Stimulated activated CD4-positive, alpha-beta T cell treated with anti-CD3 and anti-CD28 coated beads, TNF-alpha, amount 100 ng/mL, for 48 hours (primary cell): ENCODE data around the gene FRRS1L.

Source experiments
- DNase-seq, 3 donors: peaks; one replicate each; pipeline ENCODE4 v3.0.0-alpha.2; 2020; ENCODE audit warnings: low read depth in 3 of 3

Gene FRRS1L

DNA sequence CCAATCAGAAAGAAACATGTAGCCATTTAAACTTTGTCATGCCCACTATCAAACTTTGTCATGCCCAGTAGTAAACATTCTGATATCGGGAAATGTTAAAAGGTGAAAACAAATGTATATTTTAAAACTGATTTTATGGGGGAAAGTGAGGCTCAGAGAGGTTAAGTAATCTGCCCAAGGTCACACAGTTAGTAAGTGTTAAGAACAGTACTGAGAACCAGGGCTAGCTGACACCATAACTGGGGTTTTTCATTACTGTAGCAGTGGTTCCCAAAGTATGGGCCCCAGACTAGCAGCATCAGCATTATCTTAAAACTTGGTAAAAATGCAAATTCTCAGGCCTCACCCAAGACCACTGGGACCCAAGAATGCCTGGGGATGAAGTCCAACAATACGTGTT is 9.9 kb upstream of the FRRS1L start:
- DNase-seq = no peak

DNA sequence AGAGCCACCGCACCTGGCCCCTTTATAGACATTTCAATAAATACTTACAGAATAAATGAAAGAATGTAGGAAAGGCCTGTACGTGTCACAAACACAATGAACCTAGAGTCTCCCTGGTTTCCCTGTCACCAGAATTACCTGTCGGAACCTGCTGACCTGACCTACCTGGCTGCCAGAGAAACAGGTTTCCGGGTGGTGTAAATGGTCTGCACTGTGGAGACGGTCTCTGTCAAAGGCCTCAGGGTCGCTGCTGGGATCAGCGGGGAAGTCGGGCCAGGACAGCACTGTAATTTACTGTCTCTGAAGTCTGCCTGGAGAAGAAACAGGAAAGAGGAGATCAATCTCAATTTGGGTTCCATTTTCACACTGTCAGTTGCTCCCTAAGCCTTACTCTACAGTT is 9.3 kb upstream of the FRRS1L start:
- no peak for DNase-seq

DNA sequence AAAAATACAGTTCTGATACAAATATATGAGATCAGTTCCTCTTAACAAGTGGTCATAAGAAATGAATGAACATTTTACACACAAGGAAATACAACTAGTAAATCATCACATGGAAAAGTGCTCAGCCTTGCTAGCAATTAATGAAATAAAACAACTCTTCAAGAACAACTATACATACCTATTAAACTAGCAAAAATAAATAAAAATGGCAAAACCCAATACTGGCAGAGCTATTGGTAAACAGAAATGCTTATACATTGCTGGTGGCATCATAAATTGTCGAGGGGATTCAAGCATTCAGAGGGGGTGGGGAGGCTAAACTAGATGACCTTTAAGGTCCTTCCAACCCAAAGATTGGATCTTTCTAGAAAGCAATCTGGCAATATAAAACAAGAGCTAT is 5.9 kb upstream of the FRRS1L start:
- no peak for DNase-seq

DNA sequence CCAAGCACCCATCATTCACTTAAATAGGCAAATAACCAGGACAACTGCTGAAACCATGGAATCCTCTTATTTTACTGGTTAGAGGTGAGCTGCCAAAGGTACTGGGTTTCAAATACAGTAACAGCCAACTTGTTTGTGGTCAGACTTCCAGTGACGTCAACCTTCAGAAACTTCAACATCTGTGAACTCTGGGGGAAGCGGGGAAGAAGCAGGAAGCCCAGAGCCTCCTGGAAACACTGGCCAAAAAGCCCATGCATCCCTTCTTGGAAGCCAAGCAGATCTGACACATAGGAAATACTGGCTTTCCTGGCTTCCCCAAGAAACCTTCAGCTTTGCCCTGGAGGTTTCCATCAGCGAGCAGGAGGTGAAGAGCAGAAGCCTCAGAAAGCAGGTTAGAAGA is 4.9 kb upstream of the FRRS1L start:
- DNase-seq = no peak

DNA sequence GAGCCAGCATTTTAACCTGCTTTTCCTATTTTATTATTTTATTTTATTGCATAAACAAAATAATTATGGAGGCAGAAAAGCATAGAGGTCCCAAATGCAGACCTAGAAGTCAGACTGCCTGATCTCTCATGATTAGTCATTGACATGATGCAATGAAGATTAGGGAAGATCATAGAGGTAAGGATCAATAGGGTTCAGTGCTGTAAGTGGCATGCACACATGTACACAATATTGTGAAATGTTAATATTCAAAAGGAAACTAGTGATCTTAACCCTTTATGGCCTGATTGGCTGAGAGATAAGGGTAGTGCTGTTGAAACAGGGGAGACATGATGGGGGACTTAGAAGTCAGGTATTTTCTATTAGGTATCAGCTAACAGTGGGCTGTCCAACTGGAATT is 1.1 kb upstream of the FRRS1L start:
- no peak for DNase-seq

DNA sequence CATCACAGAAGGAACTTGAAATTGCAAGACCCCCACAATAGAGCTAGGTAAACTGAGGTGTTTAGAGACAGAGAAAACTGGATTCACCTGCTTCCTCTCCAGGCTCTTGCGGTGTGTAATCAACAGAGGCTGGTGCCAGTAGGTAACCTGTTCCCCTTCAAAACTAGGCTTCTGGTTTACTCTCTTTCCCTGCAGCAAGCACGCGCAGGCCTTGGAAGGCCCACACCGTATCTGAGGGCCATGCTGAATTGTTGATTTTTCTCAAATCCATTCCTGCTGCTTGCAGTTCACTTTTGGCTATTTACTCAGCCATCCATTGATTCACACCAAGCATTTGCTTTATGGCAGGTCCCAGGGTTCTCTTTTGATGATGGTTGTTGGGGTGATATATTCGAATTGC is 667 bp upstream of the FRRS1L start:
- no peak for DNase-seq

DNA sequence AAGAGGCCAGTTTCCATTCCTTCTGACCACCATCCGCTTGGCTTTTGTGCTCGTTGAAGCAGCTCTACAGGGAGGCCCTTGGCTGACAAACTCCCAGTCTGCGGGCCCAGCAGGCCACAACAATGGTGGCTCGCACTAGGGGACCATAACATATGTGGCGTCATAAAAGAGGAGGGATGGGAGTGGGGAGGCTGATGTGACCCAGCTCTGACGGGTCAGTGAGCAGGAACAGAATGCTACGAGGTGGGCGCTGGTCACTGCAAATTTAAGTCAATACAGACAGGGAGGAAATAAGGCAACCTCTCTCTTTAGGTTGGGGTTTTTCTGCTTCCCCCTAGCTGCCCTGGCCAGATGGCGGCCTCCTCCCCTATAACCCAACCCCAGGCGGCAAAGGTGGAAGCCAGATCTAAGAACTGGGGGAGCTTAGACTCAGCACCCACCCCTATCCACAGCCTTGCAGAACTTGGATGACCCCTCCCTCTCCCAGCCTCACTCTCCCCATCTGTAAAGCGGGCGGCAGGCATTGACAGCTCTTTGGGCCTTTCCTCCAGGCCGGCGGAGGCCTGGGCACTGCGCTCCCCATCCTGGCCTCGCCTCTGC is 778 bp downstream of the FRRS1L start:
- no peak for DNase-seq

DNA sequence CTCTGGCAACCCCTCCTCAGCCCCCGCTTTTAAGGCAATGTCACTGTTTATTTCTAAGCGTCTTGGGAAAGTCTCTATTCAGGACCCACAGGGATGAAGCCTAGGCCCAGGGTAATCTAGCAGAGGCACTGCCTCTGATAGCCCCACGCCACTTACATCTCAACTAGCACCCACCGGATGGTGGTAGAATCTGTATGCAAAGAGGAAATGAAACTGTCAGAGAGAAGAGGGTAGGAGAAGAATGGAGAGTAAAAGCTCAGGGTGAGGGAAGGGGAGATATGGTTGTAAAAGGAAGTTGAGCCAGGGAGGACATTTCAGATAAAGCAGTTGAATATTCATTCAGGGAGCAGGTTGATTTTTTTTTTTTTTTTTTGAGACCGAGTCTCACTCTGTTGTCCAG is 3.0 kb downstream of the FRRS1L start:
- DNase-seq = no peak

DNA sequence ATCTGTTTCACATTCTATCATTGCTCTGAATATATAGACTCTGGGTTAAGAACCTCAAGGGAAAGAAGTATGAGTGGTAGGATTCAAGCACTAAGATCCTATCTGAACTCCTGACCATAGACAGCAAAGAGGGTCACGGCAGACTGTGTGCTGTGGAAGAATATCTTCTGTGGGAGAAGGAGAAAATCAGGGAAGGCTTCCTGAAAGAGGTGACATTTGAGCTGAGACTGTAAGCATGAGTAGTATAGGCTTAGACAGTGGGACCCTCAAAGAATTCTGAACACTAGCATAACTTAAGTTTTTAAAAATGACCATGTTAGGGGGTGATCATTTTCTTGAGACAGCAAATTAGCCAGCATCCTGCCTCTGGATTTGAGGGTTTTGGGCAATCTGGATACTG is 3.9 kb downstream of the FRRS1L start:
- DNase-seq = no peak

DNA sequence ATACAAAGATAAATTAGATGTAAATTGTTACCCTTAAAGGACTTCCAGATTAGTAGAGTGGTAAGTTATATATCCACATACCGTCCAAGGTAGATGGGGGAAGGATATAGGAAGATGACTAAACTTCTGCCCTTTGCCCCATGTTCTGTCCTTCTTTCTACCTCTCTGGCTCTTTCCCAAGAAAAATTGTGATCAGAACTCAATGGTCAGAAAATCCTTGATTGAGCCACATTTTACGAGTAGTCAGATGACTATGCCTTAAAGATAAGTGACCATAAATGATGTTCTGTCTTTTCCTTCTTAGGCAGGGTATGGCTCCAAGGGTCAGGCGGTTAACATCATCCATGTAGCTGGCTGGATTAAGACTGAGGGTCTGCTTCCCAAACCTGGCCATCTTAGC is 4.4 kb downstream of the FRRS1L start:
- DNase-seq = no peak

DNA sequence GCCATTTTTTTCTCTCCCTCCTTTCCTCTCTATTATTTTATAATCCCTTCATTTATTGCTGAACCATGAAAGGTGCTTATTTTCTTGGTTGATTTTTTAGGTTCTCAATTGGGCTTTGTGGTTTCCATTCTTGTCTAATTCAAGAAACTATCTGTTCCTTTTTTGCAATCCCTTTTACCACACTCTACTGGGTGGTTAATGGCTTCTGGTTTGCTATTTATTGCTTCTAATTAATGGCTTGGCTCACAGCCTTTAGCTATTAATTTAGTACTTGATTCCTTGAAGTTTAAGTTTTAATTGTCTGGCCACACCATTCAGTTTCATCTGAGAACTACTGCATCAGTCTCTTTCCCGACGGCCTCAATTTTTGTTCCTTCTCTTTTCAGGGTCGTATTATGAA is 5.6 kb downstream of the FRRS1L start:
- DNase-seq = no peak

DNA sequence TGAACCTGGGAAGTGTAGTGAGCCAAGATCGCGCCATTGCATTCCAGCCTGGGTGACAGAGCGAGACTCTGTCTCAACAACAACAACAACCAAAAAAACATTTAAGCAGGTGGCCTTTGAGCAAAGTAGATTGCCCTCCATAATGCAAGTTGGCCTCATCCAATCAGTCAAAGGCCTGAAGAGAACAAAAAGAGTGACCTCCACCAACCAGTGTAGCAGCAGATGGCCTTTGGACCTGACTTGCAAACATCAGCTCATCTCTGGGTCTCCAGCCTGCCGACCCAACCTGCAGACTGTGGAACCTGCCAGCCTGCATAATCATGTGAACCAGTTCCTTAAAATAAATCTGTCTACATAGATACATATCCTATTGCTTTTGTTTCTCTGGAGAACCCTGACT is 7.5 kb downstream of the FRRS1L start:
- no peak for DNase-seq

DNA sequence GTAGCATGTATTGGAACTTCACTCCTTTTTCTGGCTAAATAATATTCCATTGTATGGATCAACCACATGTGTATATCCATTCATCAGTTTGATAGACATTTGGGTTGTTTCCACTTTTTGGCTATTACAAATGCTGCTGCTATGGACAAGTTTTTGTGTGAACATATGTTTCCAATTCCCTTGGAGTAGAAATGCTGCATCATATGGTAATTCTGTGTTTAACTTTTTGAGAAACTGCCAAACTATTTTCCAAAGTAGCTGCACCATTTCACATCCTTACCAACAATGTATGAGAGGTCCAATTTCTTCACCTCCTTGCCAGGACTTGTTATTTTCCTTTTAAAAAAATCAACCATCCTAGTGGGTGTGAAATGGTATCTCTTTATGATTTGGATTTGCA is 8.4 kb downstream of the FRRS1L start:
- DNase-seq = no peak

DNA sequence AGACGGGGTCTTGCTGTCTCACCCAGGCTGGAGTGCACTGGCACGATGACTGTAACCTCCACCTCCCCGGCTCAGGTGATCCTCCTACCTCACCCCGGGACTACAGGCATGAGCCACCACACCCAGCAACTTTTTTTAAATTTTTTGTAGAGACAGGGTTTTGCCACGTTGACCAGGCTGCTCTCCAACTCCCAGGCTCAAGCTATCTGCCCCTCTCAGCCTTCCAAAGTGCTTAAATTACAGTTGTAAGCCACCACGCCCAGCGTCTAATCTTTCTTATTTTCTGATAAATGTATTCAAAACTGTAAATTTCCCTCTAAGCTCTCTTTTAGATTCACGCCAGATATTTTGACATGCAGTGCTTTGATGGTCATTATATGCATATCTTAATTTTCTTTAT is 10.3 kb downstream of the FRRS1L start:
- DNase-seq = no peak

DNA sequence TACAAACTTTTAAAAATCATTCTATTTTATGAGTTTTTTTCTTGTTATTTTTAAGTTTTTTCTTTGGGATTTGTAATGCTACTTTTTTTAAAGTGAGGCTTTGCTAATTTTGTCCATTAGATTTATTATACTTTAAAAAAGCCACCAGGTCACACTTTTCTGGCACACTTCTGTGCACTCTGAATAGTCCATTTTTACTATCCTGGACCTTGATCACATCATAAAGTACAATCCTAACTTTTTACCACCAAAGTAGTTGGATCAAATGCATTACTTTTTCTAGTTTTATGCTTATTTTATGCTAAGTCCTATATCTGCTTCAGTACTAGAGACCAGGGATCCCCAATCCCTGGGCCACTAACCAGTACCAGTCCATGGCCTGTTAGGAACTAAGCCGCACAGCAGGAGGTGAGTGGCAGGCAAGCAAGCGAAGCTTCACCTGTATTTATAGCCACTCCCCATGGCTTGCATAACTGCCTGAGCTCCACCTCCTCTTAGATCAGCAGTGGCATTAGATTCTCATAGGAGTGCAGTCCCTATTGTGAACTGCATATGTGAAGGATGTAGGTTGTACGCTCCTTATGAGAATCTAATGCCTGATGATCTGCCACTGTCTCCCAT is 16.0 kb downstream of the FRRS1L start:
- no peak for DNase-seq

DNA sequence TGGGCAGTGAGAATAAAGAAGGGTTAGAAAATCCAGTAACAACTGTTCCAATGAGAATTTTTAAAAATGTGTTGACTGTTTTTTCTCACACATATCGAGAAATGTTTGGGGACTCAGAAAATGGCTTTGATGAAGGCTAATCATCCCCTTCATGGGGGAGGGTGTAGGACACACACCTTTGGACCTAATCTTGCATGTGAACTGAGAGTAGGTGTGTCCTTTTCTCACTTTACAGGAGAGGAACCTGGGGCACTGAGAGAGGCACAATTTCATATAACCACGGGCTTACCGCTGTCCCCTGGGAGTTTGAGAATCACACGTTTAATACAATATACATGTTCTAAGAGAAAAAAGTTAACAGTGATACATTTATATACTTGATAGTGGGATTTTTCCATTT is 17.3 kb downstream of the FRRS1L start:
- DNase-seq = no peak

DNA sequence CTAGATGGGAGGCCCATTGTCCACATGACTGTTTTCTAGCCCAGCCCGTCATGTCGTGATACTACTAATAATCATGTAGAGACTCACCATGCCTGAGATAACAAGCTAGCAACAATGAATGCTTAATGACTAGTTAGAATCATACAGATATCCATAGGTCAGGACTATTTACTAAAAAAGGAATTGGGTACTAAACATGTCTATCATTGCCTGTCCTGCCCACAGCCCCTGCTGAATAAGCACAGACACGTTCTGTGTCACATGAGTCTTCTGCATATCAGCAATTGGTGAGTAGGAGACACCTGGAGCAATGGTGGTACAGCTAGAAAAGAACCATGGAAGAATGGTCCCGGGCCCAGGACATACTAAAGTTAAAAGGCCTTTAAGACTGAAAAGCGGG is 18.0 kb downstream of the FRRS1L start:
- DNase-seq = no peak

DNA sequence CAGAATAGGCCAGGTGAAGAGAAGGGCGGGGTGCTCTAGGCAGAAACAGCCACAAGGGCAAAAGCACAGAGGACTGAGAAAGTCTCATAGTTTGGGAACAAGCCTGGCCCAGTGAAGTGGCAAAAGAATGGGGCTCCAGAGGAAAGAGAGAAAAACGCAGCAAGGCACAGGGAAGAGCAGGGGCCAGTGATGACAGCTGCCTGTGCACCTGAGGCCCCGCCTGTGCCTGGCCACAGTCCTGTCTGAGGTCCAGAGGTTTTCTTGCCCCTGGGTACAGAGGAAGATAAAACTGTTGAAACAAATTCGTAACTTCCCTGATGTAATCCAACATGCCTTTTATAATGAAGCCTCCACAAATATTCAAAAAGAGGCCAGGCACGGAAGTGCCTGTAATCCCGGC is 22.0 kb downstream of the FRRS1L start:
- no peak for DNase-seq

DNA sequence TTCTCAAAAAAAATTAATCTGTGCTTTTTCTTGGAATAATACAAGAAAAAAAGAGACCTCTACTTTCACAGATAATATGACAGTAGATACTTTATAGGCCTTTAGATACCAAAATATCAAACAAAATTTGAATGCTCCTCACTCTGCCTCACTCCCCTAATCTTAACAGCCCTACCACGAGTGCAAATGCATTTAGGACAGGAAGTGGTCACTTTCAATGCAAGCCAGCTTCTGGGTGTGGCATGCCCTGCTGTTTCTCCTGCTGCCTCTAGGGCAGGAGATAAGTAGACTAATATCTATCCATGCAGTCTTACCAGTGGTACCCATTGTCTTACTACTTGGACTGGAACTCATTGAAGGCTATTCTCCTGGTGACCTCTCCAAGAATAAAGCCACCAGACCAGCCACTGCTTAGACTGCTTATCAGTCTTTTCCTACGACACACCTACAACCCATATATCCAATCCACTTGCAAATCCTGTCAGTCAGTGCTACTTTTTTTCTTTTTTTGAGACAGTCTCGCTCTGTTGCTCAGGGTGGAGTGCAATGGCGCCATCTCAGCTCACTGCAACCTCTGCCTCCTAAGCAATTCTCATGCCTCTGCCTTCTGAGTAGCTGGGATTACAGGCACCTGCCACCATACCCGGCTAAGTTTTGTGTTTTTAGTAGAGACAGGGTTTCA is 23.0 kb downstream of the FRRS1L start:
- DNase-seq = no peak

DNA sequence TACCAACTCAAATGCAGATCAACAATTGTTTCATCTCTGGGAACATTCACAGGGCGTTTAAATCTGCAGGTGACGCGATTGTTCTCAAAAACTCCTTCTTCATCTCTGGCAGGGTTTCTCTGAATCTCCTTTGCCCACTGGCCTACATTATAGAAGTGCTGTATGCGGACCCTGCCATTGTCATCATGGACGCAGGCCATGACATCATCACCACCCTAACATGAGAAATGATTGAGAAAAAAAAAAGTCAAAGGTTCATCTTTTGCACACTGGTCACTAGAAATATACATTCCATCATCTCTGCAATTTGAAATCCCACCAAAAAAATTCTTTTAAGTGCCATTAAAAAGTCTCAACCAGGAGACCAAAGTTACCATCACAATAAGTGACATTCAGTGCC is 25.7 kb downstream of the FRRS1L start:
- no peak for DNase-seq

DNA sequence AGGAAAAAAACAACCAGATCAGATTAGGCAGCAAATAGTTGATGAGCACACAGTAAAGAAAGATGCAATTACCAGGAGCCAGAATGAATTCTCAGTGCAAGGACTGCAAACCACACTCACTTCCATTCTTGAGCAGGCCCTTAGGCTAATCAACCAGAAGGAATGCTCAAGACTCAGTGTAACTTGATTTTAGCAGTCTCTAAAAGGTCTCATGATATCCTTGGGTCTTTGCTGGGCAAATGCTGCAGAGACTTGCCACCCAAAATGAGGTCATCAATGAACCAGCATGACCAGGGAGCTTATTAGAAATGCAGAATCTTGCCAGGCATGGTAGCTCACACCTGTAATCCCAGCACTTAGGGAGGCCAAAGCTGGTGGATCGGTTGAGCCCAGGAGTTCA is 27.2 kb downstream of the FRRS1L start:
- no peak for DNase-seq

DNA sequence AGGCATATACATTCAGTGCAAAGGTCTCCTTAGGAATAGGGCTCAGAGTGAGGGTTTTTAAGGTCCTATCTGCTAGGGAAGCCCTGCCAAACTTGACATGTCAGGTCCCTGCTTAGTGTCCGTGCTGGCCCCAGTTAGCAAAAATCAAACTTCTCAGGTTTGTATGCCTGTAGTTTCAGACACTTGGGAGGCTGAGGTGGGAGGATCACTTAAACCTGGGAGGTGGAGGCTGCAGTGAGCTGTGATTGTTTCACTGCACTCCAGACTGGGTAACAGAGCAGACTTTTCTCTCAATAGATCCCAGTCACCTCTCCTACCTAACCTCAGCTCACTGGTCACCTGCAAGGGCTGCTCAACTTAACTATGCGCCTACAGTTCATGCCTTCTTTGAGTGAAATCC is 28.6 kb downstream of the FRRS1L start:
- DNase-seq = no peak

DNA sequence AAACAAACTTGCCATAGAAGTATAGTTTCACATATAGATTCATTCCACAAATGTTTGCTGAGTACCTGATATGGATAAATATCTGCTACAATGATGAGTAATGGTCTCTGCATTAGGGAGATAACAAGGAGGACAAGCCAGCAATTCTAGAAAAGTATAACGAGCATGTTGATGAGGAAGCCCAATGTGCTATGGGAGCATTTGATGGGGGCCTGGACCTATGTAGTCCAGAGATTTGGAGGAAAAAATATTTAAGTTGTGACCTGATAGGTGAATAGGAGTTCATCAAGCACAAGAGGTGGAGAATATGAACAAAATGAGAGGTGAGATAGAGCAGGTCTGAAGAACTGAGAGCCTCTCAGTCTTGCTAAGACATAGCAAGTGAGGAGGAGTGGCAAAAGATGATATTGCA is 32.9 kb downstream of the FRRS1L start:
- no peak for DNase-seq

DNA sequence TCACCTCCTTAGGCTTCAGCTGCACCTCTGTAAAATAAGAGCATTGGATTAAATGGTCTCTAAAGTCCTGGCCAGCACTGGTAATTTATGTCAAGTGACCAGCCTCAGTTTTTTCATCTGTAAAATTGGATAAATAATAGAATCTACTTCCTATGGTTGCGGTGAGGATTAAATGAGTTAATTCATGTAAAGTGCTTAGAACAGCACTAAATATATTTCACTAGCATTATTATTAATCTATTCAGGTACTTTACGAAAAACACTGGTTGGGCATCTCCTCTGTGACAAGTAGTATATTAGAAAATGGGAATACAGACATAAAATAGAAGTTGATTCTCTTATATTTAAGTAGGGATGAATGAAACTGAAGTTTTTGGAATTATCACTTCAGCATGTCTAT is 33.5 kb downstream of the FRRS1L start:
- DNase-seq = no peak
